Middle frontal gyrus (tissue), 1 donor: Measurements from ENCODE around the gene SLC34A1.

ENCODE experiments used
- DNase-seq: peaks from one replicate; pipeline ENCODE4 v3.0.0-alpha.2; 2015; ENCODE audit warnings: low spot score; ENCODE audit errors: extremely low spot score

Gene SLC34A1

DNA sequence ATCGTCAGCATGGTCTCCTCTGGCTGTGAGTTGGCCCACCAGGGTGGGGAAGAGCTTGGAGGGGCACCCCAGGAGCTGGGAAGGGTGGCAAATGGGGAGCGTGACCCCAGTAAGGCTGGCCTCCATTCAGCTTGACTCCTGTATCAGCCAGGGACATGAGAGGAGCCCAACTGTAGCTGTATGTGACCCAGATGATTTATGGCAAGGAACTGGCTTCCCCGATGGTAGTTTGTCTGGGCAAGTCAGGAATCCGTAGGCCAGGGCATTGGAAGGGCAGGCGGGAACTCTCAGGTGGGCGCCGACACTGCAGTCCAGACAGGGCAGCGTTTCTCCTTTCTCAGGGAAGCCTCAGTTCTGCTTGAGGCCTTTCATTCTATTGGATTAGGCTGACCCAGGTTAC, 2.3 kb downstream of the SLC34A1 start:
- DNase-seq = no peak

DNA sequence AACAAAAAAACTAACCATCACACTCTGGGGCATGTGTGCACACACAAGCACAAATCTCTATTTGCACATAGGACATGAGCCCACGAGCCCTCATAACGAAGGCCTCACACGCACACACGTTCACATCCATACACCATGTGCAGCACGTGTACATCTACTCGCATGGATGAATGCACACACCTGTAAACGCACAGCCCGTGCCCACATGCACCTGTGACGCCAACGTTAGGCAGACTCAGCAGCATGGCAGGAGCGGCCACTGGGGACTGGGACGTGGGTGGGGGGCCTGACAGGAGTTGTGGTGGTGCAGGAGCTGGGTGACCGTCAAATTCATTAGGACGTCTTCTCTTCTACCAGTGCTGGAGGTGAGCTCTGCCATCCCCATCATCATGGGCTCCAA, 3.2 kb downstream of the SLC34A1 start:
- DNase-seq = no peak

DNA sequence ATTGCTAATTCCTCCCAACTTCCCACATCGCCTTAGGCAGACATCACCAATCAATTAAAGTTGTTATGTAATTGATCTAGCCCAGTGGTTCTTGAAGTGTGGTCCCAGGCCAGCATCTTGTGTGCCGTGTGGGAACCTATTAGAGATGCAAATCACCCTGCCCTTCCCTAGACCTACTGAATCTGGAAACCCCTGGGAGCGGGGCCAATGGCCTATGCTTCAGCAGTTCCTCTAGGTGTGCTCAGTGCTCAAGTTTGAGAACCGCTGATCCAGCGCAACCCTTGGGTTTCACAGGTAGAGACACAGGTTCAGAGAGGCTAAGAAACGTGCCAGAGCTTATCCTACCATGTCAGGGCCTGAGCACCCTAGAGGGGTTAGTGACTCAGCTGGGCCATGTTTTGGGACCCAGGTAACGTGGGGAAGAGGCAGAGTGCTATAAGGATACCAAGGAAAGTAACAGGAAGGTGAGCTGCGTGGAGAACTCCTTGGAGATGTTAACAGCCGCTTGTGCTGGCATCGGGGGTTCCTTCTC, 4.4 kb downstream of the SLC34A1 start:
- DNase-seq = no peak

DNA sequence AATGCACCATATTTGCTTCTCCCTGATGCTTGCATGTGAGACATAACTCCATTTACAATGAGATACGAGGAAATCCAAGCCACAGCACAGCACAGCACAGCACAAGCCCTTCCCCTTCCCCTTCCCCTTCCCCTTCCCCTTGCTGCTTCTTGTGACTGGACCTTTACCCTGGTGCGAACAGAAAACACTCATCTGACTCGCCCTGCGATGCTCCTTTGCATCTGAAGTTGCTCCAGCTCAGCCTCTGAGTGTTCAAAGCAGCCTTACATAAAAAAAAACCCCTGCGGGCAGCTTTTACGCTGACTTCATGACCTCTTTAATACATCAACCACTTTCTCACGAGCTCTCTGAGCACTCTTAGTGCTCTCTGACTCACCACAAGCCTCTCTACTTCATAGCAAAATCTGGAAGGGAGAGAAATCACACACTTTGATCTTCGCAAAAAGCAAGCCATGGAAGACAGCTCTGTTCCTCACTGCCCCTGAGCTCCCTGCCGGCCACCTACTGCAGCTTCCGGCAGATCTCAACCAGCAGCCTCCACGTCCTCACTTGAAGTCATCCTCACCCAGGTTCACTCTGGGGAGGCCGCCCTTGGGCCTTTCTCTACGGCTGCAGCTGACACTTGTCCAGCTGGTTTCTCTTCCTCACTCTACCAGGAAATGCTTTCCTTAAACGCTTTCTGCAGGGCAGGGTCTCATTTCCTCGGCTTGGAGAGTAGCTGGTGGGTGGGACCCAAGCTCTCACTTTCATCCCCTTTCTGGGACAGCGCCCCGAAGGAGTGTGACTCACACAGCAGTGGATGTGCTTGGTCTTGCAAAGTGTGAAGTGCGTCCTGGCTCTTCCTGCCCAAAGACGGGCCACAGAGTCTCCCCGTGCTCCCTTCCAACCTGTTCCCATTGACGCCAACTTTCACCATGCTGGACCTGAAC, 5.3 kb downstream of the SLC34A1 start:
- no peak for DNase-seq

GRCh38 chr5:177390363-177391300, 6.4 kb downstream of the SLC34A1 start:
- peak; percentile 56 for DNase-seq

DNA sequence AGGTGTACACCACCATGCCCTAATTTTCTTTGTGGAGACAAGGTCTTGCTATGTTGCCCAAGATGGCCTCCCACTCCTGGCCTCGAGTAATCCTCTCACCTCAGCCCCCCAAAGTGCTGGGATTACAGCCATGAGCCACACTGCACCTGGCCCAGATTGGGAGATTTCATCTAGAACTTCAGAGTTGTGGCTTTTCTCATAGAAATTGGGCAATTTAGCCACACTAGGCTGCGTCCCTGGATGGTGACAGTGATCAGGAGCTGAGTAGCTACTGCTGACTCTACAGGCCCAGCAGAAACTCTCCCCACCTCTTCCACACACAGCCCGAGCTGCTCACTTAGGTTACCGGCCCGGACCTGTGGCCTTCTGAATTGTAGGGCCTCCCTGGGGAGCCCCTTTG, 8.5 kb downstream of the SLC34A1 start:
- no peak for DNase-seq

- no peak for DNase-seq
Measured at GRCh38 chr5:177393206-177393765, 9.1 kb downstream of the SLC34A1 start.

DNA sequence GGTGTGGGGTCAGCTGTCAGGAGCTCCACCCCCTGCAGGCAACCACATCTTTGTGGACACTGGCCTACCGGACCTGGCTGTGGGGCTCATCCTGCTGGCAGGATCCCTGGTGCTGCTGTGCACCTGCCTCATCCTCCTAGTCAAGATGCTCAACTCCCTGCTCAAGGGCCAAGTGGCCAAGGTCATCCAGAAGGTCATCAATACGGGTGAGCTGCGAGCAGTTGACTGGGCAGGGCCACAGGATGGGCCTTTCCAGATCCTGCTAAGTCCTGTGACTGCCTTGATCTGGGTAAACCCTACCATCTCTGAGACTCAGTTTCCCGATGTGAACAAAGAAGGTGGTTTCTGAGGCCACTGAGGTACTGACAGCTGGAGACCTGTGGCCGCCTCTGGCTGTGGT, 9.8 kb downstream of the SLC34A1 start:
- no peak for DNase-seq

DNA sequence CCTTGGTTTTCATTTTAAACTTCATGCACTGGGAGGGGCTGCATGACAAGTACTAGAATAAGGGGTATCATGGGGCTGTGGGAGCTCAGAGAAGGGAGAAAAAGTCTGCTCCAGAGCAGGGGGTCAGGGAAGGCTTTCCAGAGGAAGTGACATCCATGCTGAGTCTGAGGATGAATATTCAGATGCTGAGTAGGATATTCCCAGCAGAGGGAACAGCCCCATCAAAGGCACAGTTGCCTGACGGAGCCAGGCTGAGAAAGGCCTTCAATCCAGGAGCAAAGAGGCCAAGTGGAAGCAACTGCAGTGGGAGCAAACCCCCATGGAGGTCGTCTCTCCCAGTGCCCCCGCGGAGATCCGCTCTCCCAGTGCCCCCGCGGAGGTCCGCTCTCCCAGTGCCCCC, 11.8 kb downstream of the SLC34A1 start:
- DNase-seq = no peak

DNA sequence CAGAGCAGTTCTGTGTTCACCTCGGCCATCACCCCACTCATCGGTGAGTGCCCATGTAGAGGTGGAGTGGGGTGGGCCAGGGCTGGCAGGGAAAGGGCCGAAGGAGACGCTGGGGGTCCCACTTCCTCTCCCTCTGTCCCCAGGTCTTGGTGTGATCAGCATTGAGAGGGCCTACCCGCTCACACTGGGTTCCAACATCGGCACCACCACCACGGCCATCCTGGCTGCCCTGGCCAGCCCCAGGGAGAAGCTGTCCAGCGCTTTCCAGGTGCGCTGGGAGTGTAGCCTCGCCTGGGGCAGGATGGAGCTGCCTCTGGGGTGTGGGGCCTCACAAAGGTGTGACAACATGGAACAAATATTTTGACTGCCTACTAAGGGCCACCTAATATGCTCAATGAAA, 12.6 kb downstream of the SLC34A1 start:
- no peak for DNase-seq

DNA sequence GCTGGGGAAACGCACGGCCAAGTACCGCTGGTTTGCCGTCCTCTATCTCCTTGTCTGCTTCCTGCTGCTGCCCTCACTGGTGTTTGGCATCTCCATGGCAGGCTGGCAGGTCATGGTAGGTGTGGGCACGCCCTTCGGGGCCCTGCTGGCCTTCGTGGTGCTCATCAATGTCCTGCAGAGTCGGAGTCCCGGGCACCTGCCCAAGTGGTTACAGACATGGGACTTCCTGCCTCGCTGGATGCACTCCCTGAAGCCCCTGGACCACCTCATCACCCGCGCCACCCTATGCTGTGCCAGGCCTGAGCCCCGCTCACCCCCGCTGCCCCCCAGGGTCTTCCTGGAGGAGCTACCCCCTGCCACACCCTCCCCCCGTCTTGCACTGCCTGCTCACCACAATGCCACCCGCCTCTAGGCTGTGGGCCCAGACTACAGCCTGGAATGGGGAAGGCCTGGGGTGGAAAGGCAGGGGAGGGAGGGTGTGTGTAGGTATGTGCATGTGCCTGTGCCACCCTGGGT, 13.7 kb downstream of the SLC34A1 start:
- DNase-seq = no peak

GRCh38 chr5:177399997-177400868, 16.0 kb downstream of the SLC34A1 start, which contains the start of gene PFN3:
Gene PFN3 (minus strand): TSS chr5:177400661. CDS start chr5:177400576, 85 bp downstream.
- DNase-seq = no peak

- DNase-seq = no peak
Measured at GRCh38 chr5:177402271-177403043, 18.2 kb downstream of the SLC34A1 start.

DNA sequence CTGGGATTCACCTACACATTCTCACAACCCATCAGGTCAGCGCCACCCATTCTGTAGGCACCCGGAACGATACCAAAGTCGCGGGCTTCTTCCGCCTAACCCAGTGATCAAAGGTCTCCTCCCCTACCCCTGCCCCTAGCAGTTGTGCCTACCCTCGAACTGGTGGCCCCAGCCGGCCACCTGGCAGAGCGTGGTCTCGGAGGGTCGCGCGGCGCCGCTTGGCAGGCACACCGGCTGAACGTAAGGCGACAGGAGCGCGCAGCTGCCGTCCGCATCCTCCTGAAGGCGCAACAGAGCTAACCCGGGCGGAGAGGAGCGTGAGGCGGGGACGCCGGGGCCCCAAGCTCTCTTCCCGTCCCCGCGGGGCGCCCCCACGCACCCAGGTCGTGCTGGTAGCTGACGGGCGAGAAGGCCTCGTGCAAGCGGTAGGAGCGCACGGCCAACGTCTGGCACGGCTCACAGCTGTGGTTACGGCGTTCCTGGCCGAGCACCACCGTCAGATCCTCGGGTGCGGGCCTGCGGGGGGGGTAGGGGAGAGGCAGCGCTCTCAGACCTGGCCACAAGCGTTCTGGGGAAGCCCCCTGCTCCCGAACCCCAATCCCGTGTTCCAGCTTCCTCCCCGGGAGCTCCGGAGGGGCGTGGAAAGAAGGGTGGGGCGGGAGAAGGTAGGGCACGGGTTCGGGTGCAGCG, 19.0 kb downstream of the SLC34A1 start:
- DNase-seq = no peak

GRCh38 chr5:177403792-177404640, 19.8 kb downstream of the SLC34A1 start:
- DNase-seq = no peak

DNA sequence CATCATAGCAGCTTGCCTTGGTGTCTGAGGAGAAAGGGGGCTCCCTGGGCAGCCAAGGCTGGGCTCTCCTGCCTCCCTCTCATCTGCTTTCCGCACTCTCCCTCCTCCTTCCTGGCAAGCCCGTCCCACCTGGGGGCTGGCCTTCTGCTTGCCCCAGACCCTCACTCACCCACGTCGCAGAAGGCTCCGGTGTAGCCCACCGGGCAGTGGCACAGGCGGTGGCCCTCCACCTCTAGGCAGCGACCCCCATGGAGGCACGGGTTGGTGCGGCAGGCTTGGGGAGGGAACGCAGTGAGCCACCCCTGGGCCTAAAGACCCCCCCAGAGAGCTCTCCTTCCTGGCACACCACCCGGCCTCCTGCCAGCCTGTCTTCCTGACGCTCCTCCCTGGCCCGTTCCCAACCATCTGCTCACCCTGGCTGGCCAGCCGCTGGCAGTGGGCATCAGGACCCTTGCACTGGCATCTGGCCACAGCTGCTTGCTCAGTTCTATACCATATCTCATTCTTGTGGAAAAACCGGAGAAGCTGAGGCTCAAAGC, 20.5 kb downstream of the SLC34A1 start:
- DNase-seq = no peak

DNA sequence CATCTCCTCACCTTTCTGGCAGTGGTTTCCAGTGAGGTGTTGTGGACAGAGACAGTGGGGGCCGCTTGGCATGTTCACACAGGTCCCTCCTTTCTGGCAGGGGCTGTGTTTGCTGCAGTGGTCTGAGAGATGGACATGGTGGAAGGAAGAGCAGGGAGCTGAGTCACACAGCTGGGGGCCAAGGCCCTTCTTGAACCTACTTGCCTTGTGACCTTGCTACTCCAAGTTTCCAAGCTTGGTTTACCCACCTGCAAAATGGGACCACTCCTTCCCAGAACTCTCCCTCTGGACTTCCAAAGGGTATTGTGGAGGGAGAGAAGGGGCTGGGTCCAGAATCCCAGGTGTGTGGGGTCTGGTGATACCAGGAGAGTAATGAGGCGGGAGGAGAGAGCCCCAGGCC, 21.1 kb downstream of the SLC34A1 start:
- DNase-seq = no peak

DNA sequence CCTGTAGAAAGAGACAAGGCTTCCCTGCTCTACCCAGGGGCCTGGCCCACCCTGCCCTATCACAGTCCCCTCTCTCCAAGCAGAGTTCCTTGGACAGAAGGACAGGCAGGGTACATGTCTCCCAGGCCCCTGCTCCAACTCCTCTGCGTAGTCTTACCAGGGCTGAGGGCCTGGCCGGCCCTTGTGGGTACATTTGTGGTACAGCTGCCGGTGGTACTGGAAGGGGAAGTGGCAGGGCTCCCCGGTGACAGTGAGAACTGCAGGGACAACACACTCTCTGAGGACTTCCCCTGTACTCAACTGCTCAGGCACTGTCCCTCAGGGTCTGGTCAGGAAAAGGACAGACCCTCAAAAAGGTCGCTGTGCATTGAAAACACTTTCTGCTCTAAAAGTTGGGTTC, 21.6 kb downstream of the SLC34A1 start:
- no peak for DNase-seq
